HK-2 (cell line): ENCODE results near the gene OLFML3.
"Not testable (repeated sequence)": the region's sequence is repeated elsewhere in the genome, so short reads cannot be mapped to it uniquely, and the experiment has no call there.

Source experiments
- DNase-seq: peaks from one replicate; pipeline ENCODE4 v3.0.0-alpha.2; 2018; ENCODE audit not compliant: unreplicated experiment

Gene OLFML3

DNA sequence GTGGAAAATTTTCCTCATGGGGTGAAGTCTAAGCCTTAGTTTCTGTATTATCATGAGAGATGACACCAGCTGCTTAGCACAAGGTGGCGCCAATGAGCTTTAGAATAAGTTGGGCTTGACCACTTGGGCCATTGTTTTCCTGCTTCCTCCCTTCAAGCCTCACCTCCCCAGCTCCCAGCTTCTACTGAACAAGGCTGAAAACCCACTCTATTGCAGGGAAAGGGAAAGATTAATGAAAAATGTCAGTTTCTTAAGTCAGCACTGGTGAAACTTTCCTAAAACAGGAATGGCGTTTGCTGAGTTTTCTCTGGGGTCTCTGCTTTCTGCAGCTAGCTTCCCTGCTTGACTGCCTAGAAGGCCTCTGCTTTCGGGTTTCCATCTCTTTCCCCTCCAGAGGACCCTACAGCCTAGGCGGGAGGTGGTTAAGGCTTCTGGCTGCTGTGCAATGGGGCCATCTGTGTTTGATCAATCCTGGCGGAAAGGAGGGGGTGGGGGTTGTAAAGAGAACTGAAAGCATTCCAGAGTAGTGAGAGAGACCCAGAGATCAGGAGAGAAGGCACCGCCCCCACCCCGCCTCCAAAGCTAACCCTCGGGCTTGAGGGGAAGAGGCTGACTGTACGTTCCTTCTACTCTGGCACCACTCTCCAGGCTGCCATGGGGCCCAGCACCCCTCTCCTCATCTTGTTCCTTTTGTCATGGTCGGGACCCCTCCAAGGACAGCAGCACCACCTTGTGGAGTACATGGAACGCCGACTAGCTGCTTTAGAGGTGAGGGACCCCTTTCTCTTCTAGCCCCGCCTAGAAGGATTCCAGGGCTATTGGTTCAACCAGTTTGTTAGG, at the start of gene OLFML3:
OLFML3 (plus strand) TSS at position 612 of the 840 bp plus-strand sequence; CDS start at position 655, 43 bp downstream.
- peak; percentile 78 for DNase-seq

GRCh38 chr1:113929750-113930498, 49.4 kb upstream of the OLFML3 start:
- peak; percentile 56 for DNase-seq

- peak; percentile 37 for DNase-seq
Observed at GRCh38 chr1:113930499-113931161, 48.6 kb upstream of the OLFML3 start.

DNA sequence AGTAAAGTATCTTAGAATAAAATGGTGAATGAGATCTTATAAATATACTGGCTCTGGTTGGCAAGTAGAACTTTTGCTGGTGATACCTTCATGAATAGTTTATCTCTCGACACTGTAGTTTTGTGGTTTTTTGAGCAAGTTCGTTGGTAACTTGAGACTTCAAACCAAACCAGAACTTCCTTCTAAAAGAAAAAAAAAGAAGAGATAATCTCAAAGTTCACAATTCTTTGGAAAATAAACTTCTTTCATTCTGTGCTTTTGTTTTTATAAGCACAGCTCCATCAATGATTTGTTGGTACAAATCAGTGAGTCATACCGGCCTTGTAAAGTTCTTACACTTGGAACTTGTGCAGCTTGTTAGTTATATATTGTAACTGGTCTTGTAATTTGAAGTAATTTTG, 47.8 kb upstream of the OLFML3 start:
- no peak for DNase-seq

GRCh38 chr1:113934006-113934405, 45.3 kb upstream of the OLFML3 start:
- DNase-seq = no peak

DNA sequence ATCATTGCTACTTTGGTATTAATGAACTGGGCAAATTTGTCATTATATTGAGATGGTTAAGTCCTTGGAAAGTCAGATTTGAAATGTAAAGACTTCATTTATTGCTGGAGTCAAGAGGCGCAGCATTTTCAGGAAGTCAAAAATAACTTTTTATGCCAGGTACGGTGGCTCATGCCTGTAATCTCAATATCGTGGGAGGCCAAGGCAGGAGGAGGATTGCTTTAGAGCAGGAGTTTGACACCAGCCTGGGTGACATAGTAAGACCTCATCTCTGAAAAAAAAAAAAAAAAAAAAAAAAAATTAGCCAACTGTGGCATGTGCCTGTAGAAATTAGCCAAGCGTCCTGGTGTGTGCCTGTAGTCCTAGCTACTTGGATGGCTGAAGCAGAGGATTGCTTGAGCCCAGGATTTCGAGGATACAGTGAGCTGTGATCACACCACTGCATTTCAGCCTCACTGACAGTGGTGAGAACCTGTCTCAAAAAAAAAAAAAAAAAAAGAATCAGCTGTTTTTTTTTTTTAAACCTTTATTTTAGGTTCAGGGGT, 44.7 kb upstream of the OLFML3 start:
- no peak for DNase-seq

DNA sequence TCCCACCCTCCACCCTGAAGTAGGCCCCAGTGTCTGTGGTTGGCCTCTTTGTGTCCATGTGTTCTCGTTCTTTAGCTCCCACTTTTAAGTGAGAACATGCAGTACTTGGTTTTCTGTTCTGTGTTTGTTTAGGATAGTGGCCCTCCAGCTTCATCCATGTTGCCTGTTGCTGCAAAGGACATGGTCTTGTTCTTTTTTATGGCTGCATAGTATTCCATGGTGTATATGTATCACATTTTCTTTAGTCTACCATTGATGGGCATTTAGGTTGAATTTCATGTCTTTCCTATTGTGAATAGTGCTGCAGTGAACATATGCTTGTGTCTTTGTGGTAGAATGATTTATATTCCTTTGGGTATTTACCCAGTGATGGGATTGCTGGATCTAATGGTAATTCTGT, 44.1 kb upstream of the OLFML3 start:
- DNase-seq = no peak

DNA sequence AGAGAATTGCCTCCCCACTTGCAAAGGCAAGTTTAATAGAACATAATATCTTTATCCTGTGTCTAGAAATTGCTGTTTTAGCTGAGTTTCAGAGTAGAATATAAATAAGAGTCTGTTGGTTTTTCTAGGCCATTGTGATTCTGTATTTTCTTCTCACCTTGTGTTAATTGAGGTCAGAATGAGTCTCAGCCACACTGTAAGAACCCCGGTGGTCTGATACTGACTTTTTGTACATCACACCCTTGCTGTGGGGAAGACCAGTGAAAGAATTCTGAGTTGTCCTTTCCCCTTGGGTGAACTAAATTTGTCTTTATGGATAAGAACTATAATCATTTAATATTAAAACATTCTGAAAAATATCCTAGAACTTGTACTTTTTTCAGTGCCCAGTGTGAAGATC, 43.3 kb upstream of the OLFML3 start:
- DNase-seq = no peak

DNA sequence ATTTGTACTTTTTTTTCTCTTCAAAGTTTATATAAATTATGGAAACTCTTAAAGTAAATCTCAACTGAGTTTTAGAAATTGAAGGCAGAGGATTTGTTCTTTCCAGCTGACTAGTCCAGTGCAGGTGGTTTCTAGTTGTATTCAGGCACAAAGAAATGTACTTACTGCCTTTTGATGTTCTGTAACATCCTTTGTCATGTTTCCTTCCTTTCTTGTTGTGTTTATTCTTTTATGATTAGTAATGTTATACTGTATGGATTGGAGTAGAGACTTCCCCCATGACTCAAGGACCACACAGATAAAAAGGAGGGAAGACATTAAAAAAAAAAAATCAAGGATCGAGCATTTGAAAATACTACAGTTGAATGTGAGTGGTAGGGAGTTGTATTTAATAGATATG, 42.1 kb upstream of the OLFML3 start:
- DNase-seq = no peak

DNA sequence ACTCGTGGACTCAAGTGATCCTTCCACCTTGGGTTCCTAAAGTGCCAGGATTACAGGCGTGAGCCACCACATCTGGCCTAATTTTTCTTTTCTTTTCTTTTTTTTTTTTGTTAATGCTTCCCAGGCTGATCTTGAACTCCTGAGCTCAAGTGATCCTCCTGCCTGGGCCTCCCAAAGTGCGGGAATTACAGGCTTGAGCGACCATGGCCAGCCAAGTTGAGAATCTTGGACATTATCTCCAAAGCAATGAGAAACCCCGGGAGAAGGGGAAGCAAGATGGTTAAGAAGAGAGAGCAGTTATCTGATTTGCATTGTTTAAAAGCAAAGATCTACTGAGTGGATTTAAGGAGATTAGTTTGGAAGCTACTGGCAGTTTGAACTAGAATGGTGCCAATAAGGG, 41.1 kb upstream of the OLFML3 start:
- no peak for DNase-seq

GRCh38 chr1:113940365-113941244, 38.7 kb upstream of the OLFML3 start:
- no peak for DNase-seq

GRCh38 chr1:113941245-113941559, 38.1 kb upstream of the OLFML3 start:
- no peak for DNase-seq

- DNase-seq = no peak
Observed at GRCh38 chr1:113942527-113942926, 36.7 kb upstream of the OLFML3 start.

GRCh38 chr1:113943028-113943811, 36.1 kb upstream of the OLFML3 start:
- DNase-seq = no peak

GRCh38 chr1:113945329-113945728, 33.9 kb upstream of the OLFML3 start:
- no peak for DNase-seq

DNA sequence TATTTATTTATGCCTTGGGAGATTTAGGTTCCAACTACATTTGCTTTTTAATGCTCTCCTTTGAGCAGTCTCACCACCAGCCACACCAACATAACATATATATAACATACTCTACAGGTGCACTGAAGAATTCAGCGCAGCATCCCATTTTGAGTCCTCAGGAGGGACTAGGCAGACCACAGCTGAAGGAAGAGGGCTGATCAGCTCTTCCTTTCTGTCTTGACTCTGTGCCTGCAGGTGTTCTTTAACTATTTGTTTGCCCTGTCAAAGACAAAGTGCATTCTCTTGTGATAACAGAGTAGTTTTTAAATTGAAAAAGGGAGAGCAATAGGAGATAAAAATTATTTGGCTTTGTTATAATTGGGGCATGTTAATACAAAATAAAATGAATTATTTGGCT, 33.2 kb upstream of the OLFML3 start:
- no peak for DNase-seq

DNA sequence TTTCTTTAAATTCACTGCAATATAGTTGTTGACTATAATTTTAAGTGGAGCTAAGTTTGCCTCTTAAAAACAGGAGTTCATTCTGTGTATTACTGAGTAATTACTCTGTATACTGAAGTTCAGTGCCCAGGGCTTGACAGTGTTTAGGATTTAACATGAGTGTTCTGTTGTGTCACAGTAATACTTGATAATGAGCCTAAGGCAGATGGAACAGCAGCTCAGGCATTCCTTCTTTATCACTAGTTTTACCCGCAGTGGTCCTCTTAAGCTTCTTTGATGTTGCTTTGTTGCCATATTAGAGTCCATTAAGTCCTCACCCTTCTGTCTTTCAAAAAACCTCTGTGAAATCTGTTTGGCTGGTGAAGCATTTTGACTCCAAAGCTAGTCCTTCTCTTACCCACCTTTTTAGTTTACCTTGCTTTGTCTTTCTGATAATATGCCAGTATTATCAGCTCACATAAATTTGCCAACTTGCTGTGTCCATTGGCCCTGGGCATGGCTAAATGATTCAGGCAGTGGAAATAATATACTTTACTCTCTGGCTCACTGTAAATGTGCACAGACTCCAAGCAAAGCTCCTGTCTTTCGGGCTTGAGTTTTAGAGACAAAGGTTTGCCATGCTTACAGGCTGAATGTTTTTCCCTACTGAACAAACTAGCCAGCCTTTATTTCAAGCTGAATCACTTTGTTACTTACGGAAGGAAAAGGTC, 32.4 kb upstream of the OLFML3 start:
- DNase-seq = no peak

GRCh38 chr1:113947388-113948107, 31.7 kb upstream of the OLFML3 start:
- no peak for DNase-seq

- DNase-seq = not testable (repeated sequence)
Observed at GRCh38 chr1:113948151-113948550, 31.1 kb upstream of the OLFML3 start.
